ENCODE data around the gene PPP2R3B.

GRCh38 chrX:431056-431455 is 44.3 kb upstream of the PPP2R3B start:
- TF ChIP-seq CTCF (IDR thresholded peaks at IDR 0.05; ENCODE audit: borderline replicate concordance, extremely low read depth, low read length, poor library complexity, severe bottlenecking): no peak
- TF ChIP-seq EZH2 (IDR thresholded peaks at IDR 0.05; ENCODE audit: borderline replicate concordance, low read depth, low read length, severe bottlenecking): no peak

Data from DND-41 (cell line).